ENCODE measurements around the gene AQP12B. TPM values are rescaled to one million over a fixed set of nuclear protein-coding genes. Genes with fewer than 3 reads are reported as not detected.

AQP12B gene
- total RNA-seq, 1 donor from 2014 or later: not detected

DNA sequence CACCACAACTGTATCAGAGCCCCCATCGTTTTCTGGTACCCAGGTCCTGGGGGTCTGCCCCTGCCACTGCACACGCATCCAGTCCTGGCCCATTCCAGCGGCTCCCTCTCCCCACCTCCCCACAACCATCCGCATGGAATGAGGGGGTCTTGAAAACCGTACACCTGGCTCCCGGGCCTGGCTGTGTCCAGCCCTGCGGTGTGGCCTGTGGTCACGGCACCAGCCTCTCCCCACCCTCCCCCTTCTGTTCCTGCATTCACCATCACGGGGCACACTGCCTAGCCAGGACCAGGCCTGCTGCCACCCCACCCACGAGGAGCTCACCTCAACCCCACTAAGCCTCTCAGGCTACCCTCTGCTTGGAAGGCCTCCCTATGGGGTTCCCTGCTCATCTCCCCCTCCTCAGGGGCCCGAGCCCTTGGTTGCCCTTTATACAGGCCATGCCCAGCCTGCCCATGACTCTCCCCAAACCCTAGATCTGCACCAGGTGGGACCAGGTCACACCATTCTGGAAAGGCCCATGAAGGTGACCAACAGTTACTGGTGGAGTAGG is 46.0 kb downstream of the AQP12B start:
- intact Hi-C loops (cut with micrococcal nuclease): no loop called here

DNA sequence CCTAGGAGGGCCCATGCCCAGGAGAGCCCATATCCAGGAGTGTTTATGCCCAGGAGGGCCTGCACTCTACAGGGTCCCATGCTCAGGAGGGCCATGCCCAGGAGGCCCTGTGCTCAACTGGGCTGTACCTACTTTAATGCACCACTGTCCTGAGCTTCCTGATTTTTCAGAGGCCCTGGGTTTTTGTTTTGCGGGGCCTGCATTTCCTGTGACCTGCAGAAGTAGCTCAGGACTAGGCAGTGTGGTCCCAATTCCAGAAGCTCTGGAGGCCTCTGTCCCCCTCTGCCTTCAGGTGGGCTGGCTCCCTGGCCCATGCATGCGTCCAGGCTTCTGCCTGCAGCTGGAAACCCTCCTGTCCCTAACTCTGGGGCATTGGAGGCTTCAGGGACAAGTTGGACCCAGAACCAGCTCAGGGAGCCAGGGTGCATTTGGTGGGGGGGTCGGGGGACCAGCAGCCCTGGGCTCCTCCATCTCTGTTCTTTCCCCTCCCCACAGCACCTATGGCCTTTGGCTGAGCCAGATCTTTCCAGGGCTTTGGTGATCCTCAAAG is 46.6 kb downstream of the AQP12B start:
- intact Hi-C loops (cut with micrococcal nuclease): no loop called here

DNA sequence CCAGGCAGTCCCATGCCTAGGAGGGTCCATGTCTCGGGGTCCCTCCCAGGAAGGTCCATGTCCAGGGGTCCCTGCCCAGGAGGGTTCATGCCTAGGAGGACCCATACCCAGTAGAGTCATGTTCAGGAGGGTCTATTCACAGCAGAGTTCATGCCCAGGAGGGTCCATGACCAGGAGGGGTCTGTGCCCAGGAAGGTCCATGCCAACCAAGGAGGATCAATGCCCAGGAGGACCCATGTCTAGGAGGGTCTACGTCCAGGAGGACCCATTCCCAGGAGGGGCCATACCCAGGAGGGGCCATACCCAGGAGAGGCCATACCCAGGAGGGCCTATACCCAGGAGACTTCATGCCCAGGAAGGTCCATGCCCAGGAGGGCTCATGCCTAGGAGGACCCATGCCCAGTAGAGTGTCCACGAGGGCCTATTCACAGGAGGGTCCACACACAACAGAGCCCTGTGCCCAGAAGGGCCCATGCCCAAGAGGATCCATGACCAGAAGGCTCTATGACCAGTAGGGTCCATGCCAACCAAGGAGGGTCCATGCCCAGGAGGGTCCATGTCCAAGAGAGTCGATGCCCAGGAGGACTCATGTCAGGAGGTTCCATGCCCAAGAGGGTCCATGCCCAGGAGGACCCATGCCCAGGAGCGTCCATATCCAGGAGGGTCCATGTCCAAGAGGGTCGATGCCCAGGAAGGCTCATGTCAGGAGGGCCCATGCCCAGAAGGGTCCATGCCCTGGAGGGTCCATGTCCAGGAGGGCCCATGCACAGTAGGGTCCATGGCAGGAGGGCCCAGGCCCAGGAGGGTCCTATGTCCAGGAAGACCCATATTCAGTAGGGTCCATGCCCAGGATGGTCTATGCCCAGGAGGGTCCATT is 47.3 kb downstream of the AQP12B start:
- intact Hi-C loops (cut with micrococcal nuclease): no loop called here

DNA sequence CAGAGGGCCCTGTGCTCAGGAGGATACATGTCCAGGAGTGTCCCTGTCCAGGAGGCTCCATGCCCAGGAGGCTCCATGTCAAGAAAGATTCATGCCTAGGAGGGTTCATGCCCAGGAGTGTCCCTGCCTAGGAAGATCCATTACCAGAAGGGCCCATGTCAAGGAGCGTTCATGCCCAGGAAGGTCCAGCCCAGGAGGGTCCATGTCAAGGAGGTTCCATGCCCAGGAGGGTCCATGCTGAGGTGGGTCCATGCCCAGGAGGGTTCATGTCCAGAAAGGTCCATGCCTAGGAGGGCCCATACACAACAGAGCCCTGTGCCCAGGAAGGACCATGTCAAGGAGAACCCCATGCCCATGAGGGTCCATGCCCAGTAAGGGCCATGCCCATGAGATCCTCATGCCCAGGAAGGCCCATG is 50.4 kb downstream of the AQP12B start:
- intact Hi-C loops (cut with micrococcal nuclease): no loop called here

- intact Hi-C loops (cut with micrococcal nuclease): no loop called here
Observed at GRCh38 chr2:240631548-240632305, 51.0 kb downstream of the AQP12B start.

DNA sequence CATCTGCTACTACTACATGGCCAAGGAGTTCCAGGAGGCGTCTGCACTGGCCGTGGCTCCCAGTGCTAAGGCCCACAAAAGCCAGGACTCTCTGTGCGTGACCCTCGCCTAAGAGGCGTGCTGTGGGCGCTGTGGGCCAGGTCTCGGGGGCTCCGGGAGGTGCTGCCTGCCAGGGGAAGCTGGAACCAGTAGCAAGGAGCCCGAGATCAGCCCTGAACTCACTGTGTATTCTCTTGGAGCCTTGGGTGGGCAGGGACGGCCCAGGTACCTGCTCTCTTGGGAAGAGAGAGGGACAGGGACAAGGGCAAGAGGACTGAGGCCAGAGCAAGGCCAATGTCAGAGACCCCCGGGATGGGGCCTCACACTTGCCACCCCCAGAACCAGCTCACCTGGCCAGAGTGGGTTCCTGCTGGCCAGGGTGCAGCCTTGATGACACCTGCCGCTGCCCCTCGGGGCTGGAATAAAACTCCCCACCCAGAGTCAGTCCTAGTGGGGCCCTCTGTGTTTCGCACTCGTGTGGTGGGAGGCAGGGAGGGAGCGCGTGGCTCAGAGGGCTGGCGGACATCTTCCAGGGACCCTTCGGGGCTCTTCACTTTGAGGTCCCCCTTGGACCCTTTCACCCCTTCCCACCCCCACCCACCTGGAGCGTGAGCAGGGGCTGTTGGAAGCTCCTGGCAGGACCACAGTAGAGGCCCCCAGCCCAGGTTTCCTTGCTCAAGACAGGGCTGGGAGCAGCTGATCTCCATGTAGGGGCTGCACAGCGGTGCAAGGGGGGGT is 51.7 kb downstream of the AQP12B start:
- intact Hi-C loops (cut with micrococcal nuclease): no loop called here

- intact Hi-C loops (cut with micrococcal nuclease): no loop called here
Observed at GRCh38 chr2:240629968-240630770, 52.5 kb downstream of the AQP12B start.

GRCh38 chr2:240629619-240629967 is 53.1 kb downstream of the AQP12B start:
- intact Hi-C loops (cut with micrococcal nuclease): no loop called here

DNA sequence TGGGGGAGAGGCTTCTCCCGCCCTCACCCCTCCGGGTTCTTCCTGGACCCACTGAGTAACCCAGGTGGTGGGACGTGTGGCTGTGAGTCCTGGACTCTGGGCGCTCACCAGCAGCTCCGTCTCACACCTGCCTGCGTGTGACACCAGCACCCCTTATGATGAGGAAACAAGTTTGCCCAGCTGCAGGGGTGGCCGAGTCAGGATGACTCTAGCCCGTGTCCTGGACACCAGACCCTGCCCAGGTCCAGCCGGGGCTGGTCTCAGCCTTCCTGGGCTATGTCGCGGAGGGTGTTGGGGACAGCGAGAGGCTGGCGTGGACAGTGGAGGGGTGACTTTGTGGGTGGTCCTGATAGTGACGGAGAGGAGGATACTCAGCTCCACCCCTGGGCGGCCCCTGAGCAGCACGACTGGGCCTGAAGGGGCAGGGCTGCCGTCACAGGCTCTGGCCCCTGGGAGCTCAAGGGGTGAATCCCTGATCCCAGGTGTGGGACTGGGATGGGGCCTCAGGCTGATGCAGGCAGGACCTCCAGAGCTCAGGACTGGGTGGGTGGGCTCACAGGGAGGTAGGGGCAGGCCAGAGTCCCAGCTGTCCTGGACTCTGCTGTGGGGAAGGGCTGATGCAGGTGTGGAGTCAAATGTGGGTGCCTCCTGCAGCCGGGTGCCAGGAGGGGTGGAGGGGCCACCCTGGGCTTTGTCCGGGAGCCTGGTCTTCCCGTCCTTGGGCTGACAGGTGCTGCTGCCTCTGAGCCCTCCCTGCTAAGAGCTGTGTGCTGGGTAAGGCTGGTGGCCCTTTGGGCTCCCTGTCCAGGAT is 53.7 kb downstream of the AQP12B start:
- intact Hi-C loops (cut with micrococcal nuclease): no loop called here

GRCh38 chr2:240628507-240628807 is 54.2 kb downstream of the AQP12B start:
- intact Hi-C loops (cut with micrococcal nuclease): no loop called here

DNA sequence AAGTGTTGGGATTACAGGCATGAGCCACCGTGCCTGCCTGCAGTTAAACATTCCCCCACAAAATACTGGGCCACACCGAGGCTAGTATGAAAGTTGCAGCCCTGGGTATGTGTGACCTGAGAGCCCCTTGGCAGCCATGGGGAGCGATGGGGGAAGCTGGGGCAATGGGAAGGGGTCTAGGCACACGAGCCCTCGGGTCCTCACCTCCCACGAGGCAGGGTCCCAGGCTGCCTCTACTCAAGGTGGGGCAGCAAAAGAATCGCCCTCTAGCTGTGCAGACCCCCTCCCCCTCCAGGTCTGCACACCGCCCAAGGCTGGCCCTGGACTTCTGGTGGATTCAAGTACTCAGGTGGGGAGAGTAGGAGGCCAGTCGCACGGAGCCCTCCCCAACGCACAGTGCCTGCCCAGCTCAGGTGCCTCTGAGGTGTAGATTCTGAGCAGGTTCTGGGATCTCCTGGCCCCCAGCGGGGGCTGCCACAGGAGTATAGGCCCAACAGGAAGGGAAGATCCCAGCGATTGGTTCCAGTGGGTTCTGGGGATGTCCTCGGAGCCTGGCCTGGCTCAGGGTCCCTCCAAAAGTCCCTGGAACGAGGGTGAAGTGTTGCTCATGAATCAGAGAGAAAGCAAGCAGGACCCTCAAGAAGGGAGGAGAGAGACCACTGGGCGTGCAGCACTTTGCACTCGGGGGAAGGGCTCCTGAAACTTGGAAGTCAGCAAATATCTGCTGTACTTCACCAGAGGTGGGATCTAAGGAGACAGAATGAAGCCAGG is 54.8 kb downstream of the AQP12B start:
- intact Hi-C loops (cut with micrococcal nuclease): no loop called here

- intact Hi-C loops (cut with micrococcal nuclease): no loop called here
Observed at GRCh38 chr2:240626531-240627300, 56.0 kb downstream of the AQP12B start.

Other genes with a start within 250 kb of the AQP12B start
- 4.6 and 5.4 TPM in 2 replicates for gene GPC1, start 247.2 kb downstream of the AQP12B start, total RNA-seq
- 28.6 and 33.0 TPM in 2 replicates for gene ANKMY1, start 124.9 kb downstream of the AQP12B start, total RNA-seq
- 10.3 and 10.9 TPM in 2 replicates for gene DUSP28, start 122.5 kb downstream of the AQP12B start, total RNA-seq
- 115 and 121 TPM in 2 replicates for gene RNPEPL1, start 114.4 kb downstream of the AQP12B start, total RNA-seq
- 59.7 and 65.8 TPM in 2 replicates for gene CAPN10, start 96.2 kb downstream of the AQP12B start, total RNA-seq
- gene GPR35, start 57.4 kb downstream of the AQP12B start, total RNA-seq: 13.5 and 16.6 TPM in 2 replicates
- not detected in 2 replicates for gene AQP12A, start 9.0 kb upstream of the AQP12B start, total RNA-seq
- 0.17 and 0.42 TPM in 2 replicates for gene KIF1A, start 137.3 kb upstream of the AQP12B start, total RNA-seq
- not detected in 2 replicates for gene AGXT, start 185.9 kb upstream of the AQP12B start, total RNA-seq
- gene MAB21L4, start 213.3 kb upstream of the AQP12B start, total RNA-seq: not detected in 2 replicates
- gene CROCC2, start 223.5 kb upstream of the AQP12B start, total RNA-seq: not detected in 2 replicates

Measured in T-helper 1 cell treated with Interleukin-12 subunit alpha and Interleukin-12 subunit beta and Interleukin-4 antibody, amounts not matched to agents 30 ng/mL and 1 ng/mL, for 36 hours (primary cell).